ENCODE data around the gene LCE1D. TPM values are rescaled to one million over a fixed set of nuclear protein-coding genes. Genes with fewer than 3 reads are reported as not detected.

LCE1D gene
- total RNA-seq, 1 donor from 2014 or later: not detected

DNA sequence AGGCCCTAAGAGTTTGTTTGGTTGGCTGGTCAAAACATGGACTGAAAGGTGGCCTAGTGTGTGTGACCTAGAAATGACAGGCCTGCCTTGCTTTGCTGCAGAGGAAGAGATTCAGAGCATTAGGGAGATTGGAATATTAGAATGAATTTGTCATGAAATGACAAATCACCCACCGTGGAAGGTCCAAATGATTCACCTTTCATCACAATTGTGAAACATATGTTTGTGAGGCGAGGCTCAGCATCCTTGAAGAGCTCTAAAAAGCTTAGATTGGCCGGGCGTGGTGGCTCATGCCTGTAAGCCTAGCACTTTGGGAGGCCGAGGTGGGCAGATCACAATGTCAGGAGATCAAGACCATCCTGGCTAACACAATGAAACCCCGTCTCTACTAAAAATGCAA lies 20.8 kb downstream of the LCE1D start:
- H3K27ac ChIP-seq: no peak overlapping the region
- no peaks in the 10 kb centered on the region for H3K27me3 ChIP-seq
- H3K36me3 Mint-ChIP-seq: no peaks in the 10 kb centered on the region
- H3K9ac ChIP-seq: no peak overlapping the region
- H3K9me3 Mint-ChIP-seq: peaks cover 11% of the 10 kb centered on the region
- H3K27ac Mint-ChIP-seq: no peak overlapping the region
- no peak for TF ChIP-seq EZH2phosphoT487 (IDR thresholded peaks at IDR 0.05)
- TF ChIP-seq, protein P1, sequence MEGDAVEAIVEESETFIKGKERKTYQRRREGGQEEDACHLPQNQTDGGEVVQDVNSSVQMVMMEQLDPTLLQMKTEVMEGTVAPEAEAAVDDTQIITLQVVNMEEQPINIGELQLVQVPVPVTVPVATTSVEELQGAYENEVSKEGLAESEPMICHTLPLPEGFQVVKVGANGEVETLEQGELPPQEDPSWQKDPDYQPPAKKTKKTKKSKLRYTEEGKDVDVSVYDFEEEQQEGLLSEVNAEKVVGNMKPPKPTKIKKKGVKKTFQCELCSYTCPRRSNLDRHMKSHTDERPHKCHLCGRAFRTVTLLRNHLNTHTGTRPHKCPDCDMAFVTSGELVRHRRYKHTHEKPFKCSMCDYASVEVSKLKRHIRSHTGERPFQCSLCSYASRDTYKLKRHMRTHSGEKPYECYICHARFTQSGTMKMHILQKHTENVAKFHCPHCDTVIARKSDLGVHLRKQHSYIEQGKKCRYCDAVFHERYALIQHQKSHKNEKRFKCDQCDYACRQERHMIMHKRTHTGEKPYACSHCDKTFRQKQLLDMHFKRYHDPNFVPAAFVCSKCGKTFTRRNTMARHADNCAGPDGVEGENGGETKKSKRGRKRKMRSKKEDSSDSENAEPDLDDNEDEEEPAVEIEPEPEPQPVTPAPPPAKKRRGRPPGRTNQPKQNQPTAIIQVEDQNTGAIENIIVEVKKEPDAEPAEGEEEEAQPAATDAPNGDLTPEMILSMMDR (IDR thresholded peaks at IDR 0.05): no peak
- no peak for TF ChIP-seq EZH2 (IDR thresholded peaks at IDR 0.05)
- H2AFZ ChIP-seq (replicated peaks): no peak overlapping the region
- no peak overlapping the region for H3K4me3 Mint-ChIP-seq
- H3K36me3 ChIP-seq: no peaks in the 10 kb centered on the region
- H3F3A ChIP-seq (ENCODE audit: low read depth): no peaks in the 10 kb centered on the region
- H4K20me1 ChIP-seq (ENCODE audit: low read depth): no peaks in the 10 kb centered on the region
- H3K27me3 Mint-ChIP-seq (ENCODE audit: insufficient read depth, low read depth): no peaks in the 10 kb centered on the region
- no peak overlapping the region for H3K4me2 ChIP-seq
- no peaks in the 10 kb centered on the region for H3K4me1 ChIP-seq
- no peak for DNase-seq (ENCODE audit: low spot score)
- H3K9me3 ChIP-seq (ENCODE audit: low read depth): peaks cover 31% of the 10 kb centered on the region
- H3K79me2 ChIP-seq (ENCODE audit: low read depth): no peaks in the 10 kb centered on the region
- H3K4me3 ChIP-seq: no peak overlapping the region
- H3K4me1 Mint-ChIP-seq: no peaks in the 10 kb centered on the region

DNA sequence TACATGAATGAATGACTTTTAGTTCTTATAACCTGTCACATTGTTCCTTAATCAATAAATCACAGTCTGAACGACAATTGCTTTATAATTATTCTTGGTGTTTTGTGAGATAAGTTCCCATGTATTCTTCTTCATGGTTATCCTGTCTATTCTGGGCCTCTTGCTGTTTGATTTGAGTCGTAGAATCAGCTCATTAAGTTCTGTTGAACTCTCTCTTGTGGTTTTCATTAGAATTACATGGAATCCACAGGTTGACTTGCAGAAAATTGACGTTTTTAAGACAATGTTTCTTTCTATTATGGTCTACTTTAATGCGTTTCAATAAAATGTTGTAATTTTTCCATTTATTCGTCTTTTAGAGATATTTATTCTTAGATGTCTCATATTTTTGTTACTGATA lies 26.8 kb downstream of the LCE1D start:
- TF ChIP-seq EZH2phosphoT487 (IDR thresholded peaks at IDR 0.05): no peak
- TF ChIP-seq, protein P1 (IDR thresholded peaks at IDR 0.05): no peak
- no peak for TF ChIP-seq EZH2 (IDR thresholded peaks at IDR 0.05)
- H3F3A ChIP-seq (ENCODE audit: low read depth): no peaks in the 10 kb centered on the region
- H3K4me3 ChIP-seq: no peak overlapping the region
- H3K9me3 Mint-ChIP-seq: peaks cover 11% of the 10 kb centered on the region
- no peak overlapping the region for H3K27ac ChIP-seq
- H4K20me1 ChIP-seq (ENCODE audit: low read depth): no peaks in the 10 kb centered on the region
- no peak overlapping the region for H3K27ac Mint-ChIP-seq
- no peaks in the 10 kb centered on the region for H3K4me1 Mint-ChIP-seq
- no peaks in the 10 kb centered on the region for H3K36me3 ChIP-seq
- H2AFZ ChIP-seq (replicated peaks): no peak overlapping the region
- H3K9ac ChIP-seq: no peak overlapping the region
- no peaks in the 10 kb centered on the region for H3K36me3 Mint-ChIP-seq
- H3K27me3 Mint-ChIP-seq (ENCODE audit: insufficient read depth, low read depth): no peaks in the 10 kb centered on the region
- H3K4me2 ChIP-seq: no peak overlapping the region
- no peaks in the 10 kb centered on the region for H3K27me3 ChIP-seq
- no peaks in the 10 kb centered on the region for H3K4me1 ChIP-seq
- no peaks in the 10 kb centered on the region for H3K79me2 ChIP-seq (ENCODE audit: low read depth)
- no peak overlapping the region for H3K4me3 Mint-ChIP-seq
- H3K9me3 ChIP-seq (ENCODE audit: low read depth): peaks cover 24% of the 10 kb centered on the region
- no peak for DNase-seq (ENCODE audit: low spot score)

GRCh38 chr1:152824964-152825363 lies 28.4 kb downstream of the LCE1D start:
- no peaks in the 10 kb centered on the region for H3K36me3 ChIP-seq
- Mint-ChIP-seq H3K4me1 (no peaks in the 10 kb centered on the region), H3K27me3 (ENCODE audit: insufficient read depth, low read depth) (no peaks in the 10 kb centered on the region), H3K4me3 (no peak overlapping the region), H3K36me3 (no peaks in the 10 kb centered on the region), H3K9me3 (peaks cover 6% of the 10 kb centered on the region), H3K27ac (no peak overlapping the region)
- H3K9ac ChIP-seq: no peak overlapping the region
- no peak overlapping the region for H3K4me2 ChIP-seq
- TF ChIP-seq EZH2phosphoT487 (IDR thresholded peaks at IDR 0.05): no peak
- TF ChIP-seq, protein P1 (IDR thresholded peaks at IDR 0.05): no peak
- no peak for TF ChIP-seq EZH2 (IDR thresholded peaks at IDR 0.05)
- H2AFZ ChIP-seq (replicated peaks): no peak overlapping the region
- peaks cover 24% of the 10 kb centered on the region for H3K9me3 ChIP-seq (ENCODE audit: low read depth)
- no peak overlapping the region for H3K4me3 ChIP-seq
- H3F3A ChIP-seq (ENCODE audit: low read depth): no peaks in the 10 kb centered on the region
- H4K20me1 ChIP-seq (ENCODE audit: low read depth): no peaks in the 10 kb centered on the region
- H3K27ac ChIP-seq: no peak overlapping the region
- no peaks in the 10 kb centered on the region for H3K79me2 ChIP-seq (ENCODE audit: low read depth)
- H3K4me1 ChIP-seq: no peaks in the 10 kb centered on the region
- DNase-seq (ENCODE audit: low spot score): no peak
- no peaks in the 10 kb centered on the region for H3K27me3 ChIP-seq

Data from neural progenitor cell (in vitro differentiated cells).